ENCODE measurements around the gene RPN1.
"Not testable (repeated sequence)": the region's sequence is repeated elsewhere in the genome, so short reads cannot be mapped to it uniquely, and the experiment has no call there.

Gene RPN1

DNA sequence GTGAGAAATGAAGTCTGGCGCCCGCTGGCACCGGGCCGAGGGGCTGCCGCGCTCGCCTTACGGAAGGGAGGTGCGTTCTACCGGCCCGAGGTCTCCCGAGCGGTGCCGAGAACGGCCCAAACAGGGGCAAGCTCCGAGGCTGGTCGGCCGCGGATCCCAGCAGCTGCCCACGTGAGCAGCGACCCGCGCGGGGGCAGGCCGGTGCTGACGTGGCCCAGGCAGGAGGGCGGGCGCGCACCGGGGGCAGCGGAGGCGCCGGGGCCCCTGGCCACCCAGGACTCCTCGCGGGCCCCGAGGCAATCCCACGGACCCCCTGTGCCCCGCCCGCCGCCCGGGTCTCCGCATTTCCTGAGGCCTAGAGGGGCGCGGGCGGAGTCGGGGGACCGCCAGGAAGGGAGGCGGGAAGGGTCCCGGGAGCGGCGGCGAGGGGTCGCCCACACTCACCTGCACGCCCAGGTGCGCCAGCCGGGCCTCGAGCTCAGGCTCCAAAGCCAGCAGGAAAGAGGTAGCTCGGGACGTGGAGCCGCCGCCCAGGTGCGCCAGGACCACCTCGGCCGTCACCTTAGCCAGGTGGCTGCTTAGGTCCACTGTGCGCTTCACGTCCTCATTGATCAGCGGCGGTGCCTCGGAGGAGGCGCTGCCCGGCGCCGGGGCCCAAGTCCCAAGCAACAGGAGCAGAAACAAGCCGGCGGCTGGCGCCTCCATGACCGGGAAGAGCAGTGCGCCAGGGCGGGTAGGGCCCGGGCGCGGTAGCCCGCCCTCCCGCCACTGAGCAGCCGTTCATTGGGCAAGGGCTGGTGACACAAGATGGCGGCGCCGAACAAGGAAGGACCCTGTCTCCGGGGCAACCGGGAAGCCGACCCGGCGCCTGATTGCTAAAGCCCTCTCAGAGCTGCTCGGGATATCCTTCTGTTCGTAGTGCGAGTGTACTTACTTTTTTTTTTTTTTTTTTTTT is at the start of gene RPN1:
RPN1 (minus strand) TSS at position 723 of the 955 bp plus-strand sequence; CDS start at position 705, 18 bp downstream.
- peak; percentile 96 for DNase-seq

DNA sequence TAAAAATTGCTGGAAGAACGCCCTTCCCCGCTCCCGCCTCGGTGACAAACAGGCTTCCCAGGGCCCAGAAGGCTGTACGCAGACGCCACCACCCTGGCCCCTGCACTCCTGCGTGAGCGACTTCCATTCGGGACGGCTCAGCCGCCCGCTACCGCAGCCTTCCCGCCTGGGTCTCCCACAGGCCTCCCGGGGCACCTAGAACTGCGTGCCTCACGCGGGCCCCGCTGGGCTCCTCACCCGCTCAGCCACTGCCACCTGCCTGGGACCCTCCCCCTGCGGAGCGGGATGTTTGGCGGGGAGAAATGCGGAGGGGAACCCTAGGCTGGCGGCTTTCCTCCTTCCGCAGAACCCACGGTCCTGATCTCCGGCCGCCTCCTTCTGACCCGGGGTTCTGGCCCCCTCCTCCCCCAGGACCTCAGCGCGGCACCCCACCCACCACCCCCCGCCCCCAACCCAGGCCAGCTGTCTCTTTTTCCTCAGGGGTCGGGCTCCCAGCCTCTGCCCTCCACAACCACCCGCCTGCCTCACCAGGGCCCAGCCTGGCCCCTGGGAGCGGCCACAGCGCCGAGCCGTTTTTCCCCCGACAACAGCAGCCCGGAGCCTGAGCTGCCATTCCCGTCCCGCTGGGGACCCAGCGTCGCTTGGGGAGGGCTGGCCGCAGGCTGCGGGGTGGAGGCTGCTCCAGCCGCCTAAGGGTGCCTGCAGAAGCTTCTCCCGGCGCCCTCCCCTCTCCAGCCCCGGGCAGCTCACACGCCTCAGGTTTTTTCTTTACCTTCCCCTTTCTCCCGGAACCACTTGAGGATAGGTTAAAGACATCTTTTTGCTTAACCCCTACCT is 47.8 kb upstream of the RPN1 start:
- DNase-seq: no peak

DNA sequence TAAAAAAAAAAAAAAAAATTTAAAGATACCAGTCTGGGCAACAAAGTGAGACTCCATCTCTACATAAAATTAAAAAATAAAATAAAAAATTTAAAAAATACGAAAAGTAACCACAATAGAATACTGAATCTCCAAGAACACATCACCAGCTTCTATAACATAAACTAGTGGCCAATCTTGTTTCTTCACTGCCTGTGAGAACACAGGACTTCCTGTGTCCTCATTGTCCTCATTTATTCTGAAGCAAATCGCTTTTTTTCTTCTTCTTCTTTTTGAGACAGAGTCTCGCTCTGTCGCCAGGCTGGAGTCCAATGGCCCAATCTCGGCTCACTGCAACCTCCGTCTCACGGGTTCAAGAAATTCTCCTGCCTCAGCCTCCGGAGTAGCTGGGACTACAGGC is 46.7 kb upstream of the RPN1 start:
- DNase-seq: no peak

DNA sequence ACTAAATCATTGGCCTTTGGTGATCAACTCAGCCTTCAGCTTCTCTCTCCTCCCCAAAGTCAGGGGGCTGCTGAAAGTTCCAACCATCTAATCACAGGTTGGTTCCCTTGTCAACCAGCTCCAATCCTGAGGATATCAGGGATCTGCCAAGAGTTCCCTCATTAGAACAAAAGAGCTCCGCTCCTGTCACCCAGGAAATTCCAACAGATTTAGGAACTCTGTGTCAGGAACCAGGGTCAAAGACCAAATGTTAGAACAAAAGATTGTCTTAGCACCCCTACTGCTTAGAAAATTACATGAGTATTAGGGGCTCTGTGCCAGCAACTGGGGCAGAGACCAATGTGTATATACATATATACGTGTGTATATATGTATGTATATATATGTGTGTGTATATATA is 43.1 kb upstream of the RPN1 start:
- DNase-seq: no peak

DNA sequence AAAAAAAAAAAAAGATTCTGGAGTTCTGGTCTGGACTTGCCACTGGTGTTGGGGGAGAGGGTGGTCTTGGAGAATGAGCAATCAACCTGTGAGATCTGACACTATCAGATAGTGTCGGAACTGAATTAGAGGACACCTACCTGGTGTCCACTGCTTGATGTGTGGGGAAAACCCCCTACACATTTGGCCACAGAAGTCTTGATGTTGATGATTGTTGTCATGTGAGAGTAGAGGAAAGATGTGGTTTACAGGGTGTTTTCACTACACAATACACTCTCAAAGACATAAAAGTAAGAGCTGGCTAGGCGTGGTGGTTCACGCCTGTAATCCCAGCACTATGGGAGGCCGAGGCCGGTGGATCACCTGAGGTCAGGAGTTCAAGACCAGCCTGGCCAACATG is 38.4 kb upstream of the RPN1 start:
- no peak for DNase-seq

DNA sequence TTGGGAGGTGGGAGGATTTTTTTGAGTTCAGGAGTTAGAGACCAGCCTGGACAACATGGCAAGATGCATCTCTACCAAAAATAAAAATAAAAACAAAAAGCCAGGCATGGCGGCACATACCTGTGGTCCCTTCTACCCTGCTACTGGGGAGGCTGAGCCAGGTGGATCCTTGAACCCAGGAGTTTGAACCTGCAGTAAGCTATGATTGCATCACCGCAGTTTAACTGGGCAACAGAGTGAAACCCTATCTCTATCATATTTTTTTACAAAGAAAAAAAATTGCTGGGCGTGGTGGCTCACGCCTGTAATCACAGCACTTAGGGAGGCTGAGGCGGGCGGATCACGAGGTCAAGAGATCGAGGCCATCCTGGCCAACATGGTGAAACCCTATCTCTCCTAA is 35.8 kb upstream of the RPN1 start:
- no peak for DNase-seq

DNA sequence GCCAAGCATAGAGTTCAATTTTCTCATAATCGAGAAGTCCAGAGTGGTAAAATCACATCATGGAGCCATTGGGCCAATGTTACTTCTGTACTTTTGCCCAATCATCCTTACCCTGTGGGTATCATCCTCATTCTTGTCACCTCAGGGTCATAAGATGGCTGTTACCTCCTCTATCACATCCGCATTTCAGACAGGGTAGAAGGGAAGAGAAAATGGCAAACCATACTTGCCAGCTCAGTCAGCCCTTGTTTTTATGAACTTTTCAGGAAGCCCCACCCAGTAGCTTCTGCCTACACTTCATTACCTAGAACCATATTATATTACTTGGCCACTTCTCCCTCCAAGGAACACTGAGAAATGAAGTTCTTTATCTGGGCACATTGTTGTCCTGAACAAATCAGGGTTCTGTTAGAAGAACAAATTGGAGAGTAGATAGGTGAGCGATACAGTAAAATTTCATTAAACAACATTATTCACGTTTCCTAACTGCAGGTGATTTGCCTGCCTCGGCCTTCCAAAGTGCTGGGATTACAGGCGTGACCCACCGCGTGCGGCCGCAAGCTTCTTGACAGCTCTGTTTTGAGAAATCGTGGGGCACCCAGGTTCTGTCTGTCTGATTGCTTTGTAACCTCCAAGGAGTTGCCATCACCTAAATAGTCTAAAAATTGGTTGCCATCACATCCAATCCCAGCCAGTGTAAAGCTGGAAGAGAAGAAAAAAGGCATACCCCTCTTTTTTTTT is 34.5 kb upstream of the RPN1 start:
- DNase-seq: no peak

DNA sequence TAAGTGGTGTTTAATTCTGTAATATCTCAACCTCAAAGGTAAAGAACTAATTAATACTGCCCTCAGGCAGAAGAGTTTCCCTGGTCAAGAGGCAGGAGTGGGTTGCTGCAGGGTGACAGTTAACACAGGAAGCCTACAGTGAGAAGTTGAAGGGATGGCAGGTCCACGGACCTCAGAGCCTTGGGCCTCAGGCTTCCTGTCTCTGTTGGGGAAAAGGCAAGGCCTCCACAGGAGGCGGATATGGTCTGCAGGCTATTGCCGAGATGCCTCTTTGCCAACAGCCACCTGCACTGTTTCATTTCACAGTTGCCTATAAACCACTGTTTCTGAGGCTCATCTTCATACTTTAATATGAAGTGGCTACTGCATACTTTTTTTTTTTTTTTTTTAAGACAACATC is 33.3 kb upstream of the RPN1 start:
- DNase-seq: no peak

DNA sequence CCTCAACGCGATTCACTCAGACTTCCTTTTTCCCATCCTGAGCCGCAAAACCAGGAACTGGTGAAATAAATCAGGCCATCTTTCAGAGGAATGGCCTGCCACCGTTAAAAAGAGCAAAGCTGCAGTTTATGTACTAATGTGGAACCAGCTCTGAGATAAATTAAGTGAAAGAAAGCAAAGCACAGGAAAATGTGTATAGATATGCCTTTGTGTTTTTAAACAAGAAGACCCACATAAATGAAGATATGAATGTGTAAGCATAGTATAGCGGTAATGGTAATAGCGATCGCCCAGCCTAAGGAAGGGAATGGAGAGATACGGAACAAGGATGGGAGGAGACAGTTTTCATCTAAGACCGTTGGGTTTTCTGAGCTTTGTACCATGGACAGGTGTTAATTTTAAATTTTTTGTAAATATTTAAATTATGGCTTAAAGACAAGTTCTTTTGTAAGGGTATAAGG is 30.8 kb upstream of the RPN1 start:
- DNase-seq: no peak

DNA sequence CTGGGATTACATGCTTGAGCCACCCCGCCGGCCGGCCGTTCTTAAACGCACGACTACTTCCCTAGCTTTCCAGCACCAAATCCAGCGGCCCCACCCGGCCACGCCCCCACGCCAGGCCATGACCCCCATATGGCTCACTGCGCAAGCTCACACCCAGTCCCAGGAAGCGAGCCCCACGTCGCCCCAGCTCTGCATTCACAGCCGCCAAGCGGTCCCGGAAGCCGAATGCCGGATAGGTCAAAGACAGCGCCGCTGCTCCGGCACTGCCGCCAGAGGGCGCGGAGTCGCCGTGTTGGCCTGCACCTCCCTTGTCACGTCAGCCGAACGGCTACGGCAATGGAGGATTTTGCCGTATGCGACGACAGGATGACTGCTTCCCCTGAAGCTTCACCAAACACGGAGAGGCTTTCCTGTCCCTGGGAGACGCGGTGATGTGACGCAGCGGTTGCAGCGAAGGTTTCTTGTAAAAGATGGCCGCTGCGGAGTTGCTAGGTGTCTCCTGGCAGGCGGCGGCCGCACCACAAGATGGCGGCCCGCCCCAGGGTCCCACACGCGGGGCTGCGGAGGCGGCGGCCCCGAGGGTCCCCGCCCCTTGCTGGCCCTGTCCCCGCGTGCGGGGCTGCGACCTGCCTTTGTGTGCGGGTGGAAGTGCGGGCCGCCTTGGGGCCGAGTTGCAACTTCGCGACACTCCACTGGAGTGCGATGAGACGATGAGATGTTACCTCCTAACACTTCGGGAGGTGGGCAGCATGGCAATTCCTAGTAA is 30.2 kb upstream of the RPN1 start:
- peak; percentile 100 for DNase-seq

DNA sequence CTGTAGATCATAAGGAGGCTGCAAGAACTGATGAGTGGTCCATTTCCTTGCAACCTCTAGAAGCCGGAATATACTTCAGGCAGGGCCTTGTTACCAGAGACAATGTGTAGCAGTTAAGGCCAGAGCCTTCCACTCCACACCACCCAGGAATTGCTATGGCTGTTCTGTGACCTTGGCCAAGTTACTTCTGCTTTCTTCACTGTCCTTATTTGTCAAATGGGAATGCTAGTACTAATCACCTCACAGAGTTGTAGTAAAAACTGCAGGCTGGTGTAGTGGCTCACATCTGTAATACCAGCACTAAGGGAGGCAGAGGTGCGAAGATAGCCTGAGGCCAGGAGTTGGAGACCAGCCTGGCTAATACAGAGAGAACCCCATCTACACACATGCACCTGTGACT is 28.7 kb upstream of the RPN1 start:
- no peak for DNase-seq

DNA sequence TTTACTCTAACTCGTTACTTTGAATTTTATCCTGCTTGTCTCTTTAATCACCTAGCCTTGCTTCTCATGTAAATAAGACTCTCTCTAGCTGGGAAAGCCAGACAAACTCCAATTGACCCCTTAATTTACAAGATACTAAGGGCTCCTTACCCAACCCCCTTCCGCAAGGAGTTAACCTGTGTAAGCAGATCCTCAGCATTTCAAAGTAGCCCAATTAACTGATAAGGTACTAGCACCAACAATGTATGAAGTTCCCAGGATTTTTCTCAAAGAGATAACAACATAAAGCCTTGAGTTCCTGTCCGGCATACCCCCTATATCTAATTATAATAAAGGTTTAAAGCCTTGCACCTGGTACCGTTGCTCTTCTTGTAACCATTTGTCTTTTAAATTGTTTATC is 25.2 kb upstream of the RPN1 start:
- DNase-seq: not testable (repeated sequence)

DNA sequence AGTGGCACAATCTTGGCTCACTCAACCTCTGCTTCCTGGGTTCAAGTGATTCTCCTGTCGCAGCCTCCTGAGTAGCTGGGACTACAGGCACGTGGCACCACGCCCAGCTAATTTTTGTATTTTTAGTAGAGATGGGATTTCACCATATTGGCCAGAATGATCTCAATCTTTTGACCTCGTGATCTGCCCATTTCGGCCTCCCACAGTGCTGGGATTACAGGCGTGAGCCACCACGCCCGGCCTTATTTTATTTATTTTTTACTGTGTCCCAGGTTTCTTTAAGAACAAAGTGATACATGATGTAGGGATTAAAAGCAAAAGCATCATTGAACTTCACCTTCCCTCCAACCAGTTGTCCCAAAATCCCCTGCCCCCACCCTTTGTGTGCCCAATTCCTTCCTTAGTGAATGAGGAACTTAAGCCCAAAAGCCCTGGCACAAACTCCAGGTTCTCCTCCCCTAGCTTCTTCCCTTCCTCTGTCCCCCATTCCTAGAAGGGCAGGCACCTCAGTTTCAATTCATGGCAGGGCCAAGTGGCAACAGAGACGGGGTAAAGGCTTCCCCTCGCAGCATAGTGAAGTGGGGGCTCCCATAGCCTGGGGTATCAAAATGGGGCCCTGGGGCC is 23.7 kb upstream of the RPN1 start:
- no peak for DNase-seq

DNA sequence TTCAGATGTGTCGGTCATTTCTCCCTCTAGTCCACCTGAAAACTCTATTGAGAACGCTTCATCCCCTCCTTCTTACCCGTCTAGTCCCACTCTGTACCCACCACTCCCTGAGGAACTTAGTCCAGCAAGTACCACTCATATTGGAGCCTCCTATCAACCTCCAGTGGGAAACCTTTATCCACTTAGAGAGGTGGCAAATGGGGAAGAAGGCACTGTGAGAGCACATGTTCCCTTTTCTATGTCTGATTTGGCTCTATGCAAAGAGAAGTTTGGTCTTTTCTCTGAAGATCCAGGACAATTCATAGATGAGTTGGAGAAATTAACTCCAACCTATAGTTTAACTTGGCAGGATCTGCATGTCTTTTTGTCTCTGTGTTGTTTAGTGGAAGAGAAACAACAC is 17.0 kb upstream of the RPN1 start:
- DNase-seq: no peak

DNA sequence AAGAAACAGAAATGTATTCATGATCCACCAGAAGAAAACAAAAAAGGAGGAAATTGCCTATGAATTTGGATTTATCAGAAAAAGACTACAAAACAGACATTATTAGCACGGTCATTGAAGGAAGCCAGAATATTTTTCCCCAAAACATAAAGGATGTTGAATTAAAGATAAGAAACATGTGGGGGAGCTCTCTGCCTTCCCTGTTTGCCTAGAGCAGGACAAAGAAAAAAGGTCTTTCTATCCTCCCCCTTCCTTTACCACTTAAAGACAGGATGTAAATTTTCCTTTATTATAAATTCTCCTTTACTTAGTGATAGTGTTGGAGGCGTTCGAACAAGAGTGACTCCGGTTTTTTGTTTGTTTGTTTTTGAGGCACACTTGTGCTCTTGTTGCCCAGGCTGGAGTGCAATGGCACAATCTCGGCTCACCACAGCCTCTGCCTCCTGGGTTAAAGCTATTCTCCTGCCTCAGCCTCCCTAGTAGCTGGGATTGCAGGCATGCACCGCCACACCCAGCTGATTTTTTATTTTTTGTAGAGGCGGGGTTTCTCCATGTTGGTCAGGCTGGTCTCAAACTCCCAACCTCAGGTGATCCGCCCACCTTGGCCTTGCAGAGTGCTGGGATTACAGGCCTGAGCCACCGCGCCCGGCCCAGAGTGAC is 14.9 kb upstream of the RPN1 start:
- DNase-seq: no peak

DNA sequence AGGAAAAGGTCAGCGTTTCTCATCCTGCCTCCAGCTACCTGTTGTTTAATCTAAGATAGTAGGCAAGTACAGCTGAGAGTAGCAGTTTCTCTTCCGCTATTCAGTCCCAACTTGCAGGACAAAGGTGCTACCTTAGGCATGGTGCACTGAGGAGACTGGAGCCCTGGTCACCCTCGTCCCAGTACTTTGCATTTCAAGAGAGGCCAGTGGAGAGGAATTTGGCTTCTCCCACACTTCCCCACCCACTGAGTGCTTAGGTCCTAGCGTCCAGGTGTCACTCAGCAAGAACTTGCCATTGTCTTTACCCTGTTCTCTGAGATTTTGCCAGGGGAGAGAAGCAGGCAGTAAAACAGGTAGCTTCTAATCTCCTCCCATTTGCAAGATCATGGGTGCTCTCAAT is 12.5 kb upstream of the RPN1 start:
- DNase-seq: no peak

DNA sequence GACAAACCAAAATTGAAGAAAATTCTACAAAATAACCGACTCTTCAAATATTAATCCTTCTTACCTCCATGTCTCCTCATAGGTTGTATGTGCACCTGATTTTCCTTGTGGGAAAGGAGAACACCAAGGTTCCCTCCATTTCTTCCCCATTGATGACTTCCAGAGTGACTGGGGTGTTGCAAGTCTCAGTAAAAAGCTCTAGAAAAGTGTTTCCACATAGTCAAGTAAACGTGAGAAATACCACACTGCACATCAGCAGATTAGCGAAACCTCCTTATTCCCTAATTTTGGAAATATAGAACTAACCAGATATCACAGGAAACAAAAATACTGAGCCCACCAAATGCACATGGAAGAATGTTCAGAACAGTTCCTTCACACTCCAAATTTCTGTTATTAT is 4.9 kb upstream of the RPN1 start:
- no peak for DNase-seq

DNA sequence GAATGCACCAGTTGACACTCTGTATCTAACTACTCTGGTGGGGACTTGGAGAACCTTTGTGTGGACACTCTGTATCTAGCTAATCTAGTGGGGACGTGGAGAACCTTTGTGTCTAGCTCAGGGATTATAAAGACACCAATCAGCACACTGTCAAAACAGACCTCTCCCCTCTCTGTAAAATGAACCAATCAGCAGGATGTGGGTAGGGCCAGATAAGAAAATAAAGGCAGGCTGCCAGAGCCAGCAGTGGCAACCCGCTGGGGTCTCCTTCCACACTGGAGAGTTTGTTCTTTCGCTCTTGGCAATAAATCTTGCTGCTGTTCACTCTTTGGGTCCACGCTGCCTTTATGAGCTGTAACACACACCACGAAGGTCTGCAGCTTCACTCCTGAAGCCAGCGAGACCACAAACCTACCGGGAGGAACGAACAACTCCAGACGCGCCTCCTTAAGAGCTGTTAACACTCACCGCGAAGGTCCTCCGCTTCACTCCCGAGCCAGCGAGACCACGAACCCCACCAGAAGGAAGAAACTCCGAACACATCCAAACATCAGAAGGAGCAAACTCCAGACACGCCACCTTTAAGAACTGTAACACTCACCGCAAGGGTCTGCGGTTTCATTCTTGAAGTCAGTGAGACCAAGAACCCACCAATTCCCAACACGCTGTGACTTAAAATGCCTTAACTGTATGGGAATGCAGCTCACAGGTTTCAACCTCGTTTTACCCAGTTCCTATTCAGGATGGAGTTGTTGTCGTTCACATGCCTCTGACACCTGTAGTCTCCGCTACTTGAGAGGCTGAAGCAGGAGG is 3.6 kb upstream of the RPN1 start:
- not testable (repeated sequence) for DNase-seq

DNA sequence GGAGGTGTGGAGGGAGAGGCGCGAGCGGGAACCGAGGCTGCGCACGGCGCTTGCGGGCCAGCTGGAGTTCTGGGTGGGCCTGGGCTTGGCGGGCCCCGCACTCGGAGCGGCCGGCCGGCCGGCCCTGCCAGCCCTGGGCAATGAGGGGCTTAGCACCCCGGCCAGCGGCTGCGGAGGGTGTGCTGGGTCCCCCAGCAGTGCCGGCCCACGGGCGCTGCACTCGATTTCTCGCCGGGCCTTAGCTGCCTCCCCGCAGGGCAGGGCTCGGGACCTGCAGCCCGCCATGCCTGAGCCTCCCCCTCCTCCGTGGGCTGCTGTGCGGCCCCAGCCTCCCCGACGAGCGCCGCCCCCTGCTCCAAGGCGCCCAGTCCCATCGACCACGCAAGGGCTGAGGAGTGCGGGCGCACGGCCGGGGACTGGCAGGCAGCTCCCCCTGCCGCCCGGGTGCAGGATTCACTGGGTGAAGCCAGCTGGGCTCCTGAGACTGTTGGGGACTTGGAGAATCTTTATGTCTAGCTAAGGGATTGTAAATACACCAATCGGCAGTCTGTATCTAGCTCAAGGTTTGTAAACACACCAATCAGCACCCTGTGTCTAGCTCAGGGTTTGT is 2.9 kb upstream of the RPN1 start:
- peak; percentile 52 for DNase-seq
